ENCODE data around the gene SCN5A. TPM values are rescaled to one million over a fixed set of nuclear protein-coding genes. Genes with fewer than 3 reads are reported as not detected.
A peak's percentile ranks its signal among the peaks of the same experiment; 100 is the strongest.

Gene SCN5A
- total and polyA plus RNA-seq, 2 of the 4 experiments (the other 2 are of a cell fraction) = 1.9 to 2.0 TPM

DNA sequence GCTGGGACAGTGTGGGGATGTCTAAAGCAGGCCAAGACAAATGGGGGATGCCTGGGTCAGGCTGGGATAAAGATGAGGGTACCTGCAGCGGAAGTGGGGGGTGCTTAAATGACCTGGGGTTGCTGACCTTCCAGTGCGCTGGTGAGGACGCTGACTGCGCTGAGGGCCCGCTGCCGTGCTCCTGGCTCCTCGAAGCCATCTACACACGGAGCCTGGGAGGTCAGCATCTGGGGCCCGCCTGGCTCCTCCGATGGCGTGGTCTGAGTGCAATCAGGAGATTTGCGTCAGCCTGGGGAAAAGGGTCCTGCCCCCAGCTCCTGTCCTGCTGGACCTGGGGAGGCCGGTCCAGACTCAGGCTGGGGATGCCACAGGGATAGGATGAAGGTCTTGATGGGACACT is 50.7 kb downstream of the SCN5A start:
- Histone ChIP-seq H3K4me2 (ENCODE audit: low read depth, low read length) (no peak overlapping the region), H3K79me1 (ENCODE audit: low read depth in 1 of 2, low read length in 2 of 2) (no peaks in the 10 kb centered on the region), H2AFZ (replicated peaks; ENCODE audit: low read length, poor library complexity) (no peak overlapping the region), H3K4ac (ENCODE audit: low read depth, low read length) (no peak overlapping the region), H2BK120ac (ENCODE audit: low read depth, low read length) (no peak overlapping the region), H3K56ac (ENCODE audit: extremely low read depth, insufficient read depth, low read length) (no peak overlapping the region), H3K36me3 (ENCODE audit: control insufficient read depth, insufficient read depth, low read length) (no peaks in the 10 kb centered on the region; the same call in 1 of the 2 replicates), H3K4me1 (ENCODE audit: control insufficient read depth, insufficient read depth, low read length) (no peaks in the 10 kb centered on the region), H3K27ac (ENCODE audit: insufficient read depth, low read length) (no peak overlapping the region), H2AK9ac (replicated peaks; ENCODE audit: low read depth, low read length, poor library complexity) (peak overlapping the region; percentile 13), H4K91ac (ENCODE audit: insufficient read depth, low read depth, low read length) (no peak overlapping the region), H3K9me1 (ENCODE audit: insufficient read depth, low read length) (no peaks in the 10 kb centered on the region), H2BK20ac (ENCODE audit: low read depth, low read length) (no peak overlapping the region), H2BK15ac (ENCODE audit: low read depth, low read length) (no peak overlapping the region), H3K9me3 (ENCODE audit: control insufficient read depth, insufficient read depth, low read length) (no peaks in the 10 kb centered on the region), H3K14ac (replicated peaks; ENCODE audit: low read depth, low read length) (no peak overlapping the region), H3K9ac (ENCODE audit: low read depth, low read length) (no peak overlapping the region), H4K8ac (ENCODE audit: low read depth in 2 of 2, low read length in 2 of 2) (no peak overlapping the region), H3K18ac (ENCODE audit: low read depth, low read length) (no peak overlapping the region), H3K23ac (ENCODE audit: low read depth, low read length) (no peak overlapping the region), H3K4me3 (ENCODE audit: insufficient read depth, low read depth, low read length) (no peak overlapping the region), H4K5ac (ENCODE audit: low read depth, low read length) (no peak overlapping the region), H3K27me3 (ENCODE audit: control insufficient read depth, insufficient read depth, low read length) (no peaks in the 10 kb centered on the region), H4K20me1 (ENCODE audit: insufficient read depth, low read length) (no peaks in the 10 kb centered on the region), H2AK5ac (ENCODE audit: low read depth, low read length) (no peak overlapping the region), H2BK5ac (ENCODE audit: low read depth, low read length, poor library complexity, severe bottlenecking) (no peak overlapping the region)
- ATAC-seq (ENCODE audit: low read depth) (no peak), DNase-seq (no peak)
- TF ChIP-seq RFX5 (IDR thresholded peaks at IDR 0.05; ENCODE audit: low read depth, low read length) = no peak
- TF ChIP-seq, protein P1, sequence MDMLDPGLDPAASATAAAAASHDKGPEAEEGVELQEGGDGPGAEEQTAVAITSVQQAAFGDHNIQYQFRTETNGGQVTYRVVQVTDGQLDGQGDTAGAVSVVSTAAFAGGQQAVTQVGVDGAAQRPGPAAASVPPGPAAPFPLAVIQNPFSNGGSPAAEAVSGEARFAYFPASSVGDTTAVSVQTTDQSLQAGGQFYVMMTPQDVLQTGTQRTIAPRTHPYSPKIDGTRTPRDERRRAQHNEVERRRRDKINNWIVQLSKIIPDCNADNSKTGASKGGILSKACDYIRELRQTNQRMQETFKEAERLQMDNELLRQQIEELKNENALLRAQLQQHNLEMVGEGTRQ (IDR thresholded peaks at IDR 0.05; ENCODE audit: low read depth, low read length) = no peak
- TF ChIP-seq FOS (IDR thresholded peaks at IDR 0.05; ENCODE audit: low read depth, low read length) = no peak
- no peak for TF ChIP-seq BHLHE40 (IDR thresholded peaks at IDR 0.05; ENCODE audit: low read depth, low read length)
- in situ Hi-C loops (cut with MboI; ENCODE audit: low sequenced_read_pairs) (no loop called here), intact Hi-C loops (cut with micrococcal nuclease) (no loop called here), dilution Hi-C loops (cut with HindIII; ENCODE audit: low sequenced_read_pairs, unreplicated experiment) (no loop called here)
- ChIA-PET POLR2A (ENCODE audit: unreplicated experiment) (no interaction called here), CTCF (no interaction called here)
- no TSS peak for BruUV-seq (replicated peaks)
- 100% methylated on average over 2 of the region's 13 CpGs; no CpG with 5 or more reads in 1 of the 2 experiments for WGBS, 2 experiments (ENCODE audit: extremely low coverage in 2 of 2, insufficient read length in 1 of 2)

Data from IMR-90 (cell line).